ENCODE measurements around the gene OXNAD1. TPM values are rescaled to one million over a fixed set of nuclear protein-coding genes. Genes with fewer than 3 reads are reported as not detected.

OXNAD1 gene
- total RNA-seq, 2 donors from 2014 or later: 16.1 to 22.4 TPM

DNA sequence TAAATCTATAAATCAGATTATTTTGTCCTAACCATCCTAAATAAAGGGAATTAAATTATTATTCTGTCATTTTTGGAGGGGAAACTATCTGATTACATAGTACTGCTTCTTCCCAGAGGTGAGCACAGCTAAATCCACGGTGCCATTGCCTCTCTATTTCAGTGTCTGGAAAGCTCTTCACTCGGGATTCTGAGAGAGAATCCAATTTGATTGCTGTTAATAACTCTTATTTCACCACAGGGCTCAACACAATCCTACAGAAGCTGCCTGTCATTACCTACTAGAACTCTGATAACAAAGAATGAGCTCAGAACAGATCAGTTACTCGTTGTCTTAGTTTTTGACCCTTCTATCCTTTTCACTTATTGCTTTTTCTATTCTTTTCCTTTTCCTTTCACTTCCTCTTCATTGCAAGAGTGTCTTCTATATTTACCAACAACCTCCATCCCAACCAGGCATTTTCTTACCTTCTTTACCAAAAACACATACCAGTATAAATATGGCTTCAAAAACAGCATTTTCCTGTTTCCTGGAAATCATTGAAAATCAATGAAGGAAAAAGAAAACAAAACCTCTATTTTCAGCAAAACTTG is 30.4 kb downstream of the OXNAD1 start:
- H3K36me3 Mint-ChIP-seq (ENCODE audit: low read depth): peaks cover 56% of the 10 kb centered on the region
- no peak overlapping the region for H3K27ac ChIP-seq (ENCODE audit: low read depth, low read length)
- H3K27me3 ChIP-seq (ENCODE audit: control insufficient read depth, insufficient read depth, low read length, poor library complexity, severe bottlenecking): no peaks in the 10 kb centered on the region
- TF ChIP-seq, protein P1, sequence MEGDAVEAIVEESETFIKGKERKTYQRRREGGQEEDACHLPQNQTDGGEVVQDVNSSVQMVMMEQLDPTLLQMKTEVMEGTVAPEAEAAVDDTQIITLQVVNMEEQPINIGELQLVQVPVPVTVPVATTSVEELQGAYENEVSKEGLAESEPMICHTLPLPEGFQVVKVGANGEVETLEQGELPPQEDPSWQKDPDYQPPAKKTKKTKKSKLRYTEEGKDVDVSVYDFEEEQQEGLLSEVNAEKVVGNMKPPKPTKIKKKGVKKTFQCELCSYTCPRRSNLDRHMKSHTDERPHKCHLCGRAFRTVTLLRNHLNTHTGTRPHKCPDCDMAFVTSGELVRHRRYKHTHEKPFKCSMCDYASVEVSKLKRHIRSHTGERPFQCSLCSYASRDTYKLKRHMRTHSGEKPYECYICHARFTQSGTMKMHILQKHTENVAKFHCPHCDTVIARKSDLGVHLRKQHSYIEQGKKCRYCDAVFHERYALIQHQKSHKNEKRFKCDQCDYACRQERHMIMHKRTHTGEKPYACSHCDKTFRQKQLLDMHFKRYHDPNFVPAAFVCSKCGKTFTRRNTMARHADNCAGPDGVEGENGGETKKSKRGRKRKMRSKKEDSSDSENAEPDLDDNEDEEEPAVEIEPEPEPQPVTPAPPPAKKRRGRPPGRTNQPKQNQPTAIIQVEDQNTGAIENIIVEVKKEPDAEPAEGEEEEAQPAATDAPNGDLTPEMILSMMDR (conservative IDR thresholded peaks at IDR 0.05): no peak
- peaks cover under 1% of the 10 kb centered on the region for H3K4me1 ChIP-seq (ENCODE audit: control insufficient read depth, insufficient read depth, low read length)
- no peaks in the 10 kb centered on the region for H3K4me1 Mint-ChIP-seq
- H3K27ac Mint-ChIP-seq: no peak overlapping the region
- no peak overlapping the region for H3K9ac ChIP-seq (ENCODE audit: extremely low read depth, low read length, poor library complexity, severe bottlenecking)
- peaks cover 12% of the 10 kb centered on the region for H3K9me3 Mint-ChIP-seq
- WGBS, 2 experiments (ENCODE audit: insufficient coverage in 1 of 2, insufficient read length in 1 of 2): 86 to 93% methylated on average over 2 to 3 of the region's 3 CpGs
- H3K4me3 Mint-ChIP-seq: no peak overlapping the region
- H3K36me3 ChIP-seq (ENCODE audit: control insufficient read depth, insufficient read depth, low read length): peaks cover 48% of the 10 kb centered on the region
- H3K4me3 ChIP-seq (ENCODE audit: low read length): no peak overlapping the region
- no peaks in the 10 kb centered on the region for H3K27me3 Mint-ChIP-seq (ENCODE audit: insufficient read depth)
- peaks cover 32% of the 10 kb centered on the region for H3K9me3 ChIP-seq (ENCODE audit: control insufficient read depth, low read length)
- no peak for DNase-seq

DNA sequence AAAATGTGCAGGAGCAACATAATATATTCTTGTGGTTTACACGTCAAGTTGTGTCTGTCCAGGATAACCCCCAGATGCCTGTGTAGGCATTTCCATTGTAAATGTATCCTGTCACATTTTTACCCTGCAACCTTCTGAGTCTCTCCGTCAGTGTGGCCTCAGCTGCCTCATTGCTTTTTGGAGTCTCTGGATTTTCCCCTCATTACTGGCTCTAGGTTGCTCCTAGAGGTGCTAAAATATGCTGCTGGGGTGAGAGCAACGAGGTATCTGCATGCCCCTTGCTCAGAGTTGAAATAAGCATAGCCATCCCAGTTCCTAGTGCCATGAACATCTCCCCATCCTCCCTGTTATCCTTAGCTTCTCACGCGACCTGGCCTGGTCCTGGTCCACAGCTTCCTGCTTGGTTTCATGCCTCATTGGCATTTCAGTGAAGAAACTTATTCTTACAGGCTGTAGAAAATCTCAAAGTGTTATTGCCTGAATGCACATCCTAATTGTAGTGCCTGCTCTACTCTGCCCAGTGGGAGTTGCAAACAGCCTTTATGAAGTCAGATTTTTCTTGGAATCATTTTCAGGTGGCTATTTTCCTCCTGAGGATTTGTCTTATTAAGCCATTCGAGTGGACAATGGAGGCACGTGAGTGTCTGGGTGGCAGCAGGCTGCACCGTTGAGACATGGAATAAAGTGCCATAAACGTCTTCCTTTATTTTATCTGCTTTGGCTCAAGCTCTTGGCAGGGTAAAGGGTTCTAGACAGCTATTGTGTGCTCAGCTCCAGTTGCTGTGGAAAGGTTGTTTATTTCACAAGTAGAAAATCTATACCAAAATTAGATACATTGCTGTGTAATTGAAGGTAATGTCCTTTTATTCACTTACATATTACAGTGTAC is 33.2 kb downstream of the OXNAD1 start:
- H3K9me3 ChIP-seq (ENCODE audit: control insufficient read depth, low read length): peaks cover 24% of the 10 kb centered on the region
- DNase-seq: no peak
- no peak overlapping the region for H3K4me3 ChIP-seq (ENCODE audit: low read length)
- Mint-ChIP-seq H3K4me1 (peaks cover 8% of the 10 kb centered on the region), H3K9me3 (peaks cover 12% of the 10 kb centered on the region), H3K36me3 (ENCODE audit: low read depth) (peaks cover 68% of the 10 kb centered on the region), H3K27me3 (ENCODE audit: insufficient read depth) (no peaks in the 10 kb centered on the region), H3K27ac (no peak overlapping the region), H3K4me3 (no peak overlapping the region)
- WGBS, 2 experiments (ENCODE audit: insufficient coverage in 1 of 2, insufficient read length in 1 of 2): 89 to 96% methylated on average over 7 to 9 of the region's 9 CpGs
- TF ChIP-seq, protein P1 (conservative IDR thresholded peaks at IDR 0.05): no peak
- H3K36me3 ChIP-seq (ENCODE audit: control insufficient read depth, insufficient read depth, low read length): peaks cover 52% of the 10 kb centered on the region
- no peak overlapping the region for H3K9ac ChIP-seq (ENCODE audit: extremely low read depth, low read length, poor library complexity, severe bottlenecking)
- H3K27me3 ChIP-seq (ENCODE audit: control insufficient read depth, insufficient read depth, low read length, poor library complexity, severe bottlenecking): no peaks in the 10 kb centered on the region
- H3K27ac ChIP-seq (ENCODE audit: low read depth, low read length): no peak overlapping the region
- peaks cover 3% of the 10 kb centered on the region for H3K4me1 ChIP-seq (ENCODE audit: control insufficient read depth, insufficient read depth, low read length)

DNA sequence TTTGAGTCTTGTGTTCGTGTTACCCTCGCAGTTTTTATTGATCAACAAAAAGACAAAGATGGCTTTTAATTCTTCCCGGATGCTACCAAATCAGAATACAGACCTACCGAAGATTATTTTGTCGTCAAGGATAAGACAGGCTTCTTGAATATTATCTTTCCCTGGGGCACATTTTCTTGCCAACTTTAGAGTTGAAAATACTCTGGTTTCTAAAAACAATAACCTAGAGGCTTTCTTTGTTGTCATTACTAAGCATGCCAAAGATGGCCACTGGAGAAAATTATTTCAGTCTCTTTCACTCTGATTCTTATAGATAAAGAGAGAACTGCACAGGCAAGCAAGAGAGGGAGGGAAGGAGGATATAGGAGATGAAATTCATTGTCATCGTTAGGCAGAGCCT is 33.9 kb downstream of the OXNAD1 start:
- whole genome bisulfite sequencing, 2 experiments (ENCODE audit: insufficient coverage in 1 of 2, insufficient read length in 1 of 2): 94 to 97% methylated on average over 5 to 6 of the region's 6 CpGs
- peaks cover 8% of the 10 kb centered on the region for H3K4me1 Mint-ChIP-seq
- H3K9ac ChIP-seq (ENCODE audit: extremely low read depth, low read length, poor library complexity, severe bottlenecking): no peak overlapping the region
- no peak overlapping the region for H3K27ac ChIP-seq (ENCODE audit: low read depth, low read length)
- peaks cover 7% of the 10 kb centered on the region for H3K9me3 Mint-ChIP-seq
- DNase-seq: no peak
- peaks cover 3% of the 10 kb centered on the region for H3K4me1 ChIP-seq (ENCODE audit: control insufficient read depth, insufficient read depth, low read length)
- peaks cover 18% of the 10 kb centered on the region for H3K9me3 ChIP-seq (ENCODE audit: control insufficient read depth, low read length)
- TF ChIP-seq, protein P1 (conservative IDR thresholded peaks at IDR 0.05): no peak
- no peak overlapping the region for H3K4me3 ChIP-seq (ENCODE audit: low read length)
- no peak overlapping the region for H3K27ac Mint-ChIP-seq
- no peak overlapping the region for H3K4me3 Mint-ChIP-seq
- H3K36me3 ChIP-seq (ENCODE audit: control insufficient read depth, insufficient read depth, low read length): peaks cover 50% of the 10 kb centered on the region
- peaks cover 65% of the 10 kb centered on the region for H3K36me3 Mint-ChIP-seq (ENCODE audit: low read depth)
- no peaks in the 10 kb centered on the region for H3K27me3 Mint-ChIP-seq (ENCODE audit: insufficient read depth)
- H3K27me3 ChIP-seq (ENCODE audit: control insufficient read depth, insufficient read depth, low read length, poor library complexity, severe bottlenecking): no peaks in the 10 kb centered on the region
